NB4 (cell line): ENCODE measurements around the gene SEPTIN8.

Experiments used
- DNase-seq: peaks from one replicate; pipeline ENCODE4 v3.0.0; 2010; ENCODE audit warnings: low read depth
- H3K4me3 ChIP-seq: one replicate; pipeline ENCODE4 v1.5.1; 2011; ENCODE audit warnings: mild to moderate bottlenecking, low read depth, low read length, moderate library complexity
- CTCF ChIP-seq: IDR thresholded peaks from one replicate; pipeline ENCODE4 v1.5.1; 2012; ENCODE audit warnings: low read depth, low read length
- MAX ChIP-seq: IDR thresholded peaks from 2 replicates; pipeline ENCODE4 v1.6.1; 2011; ENCODE audit warnings: low read depth, low read length
- MYC ChIP-seq: IDR thresholded peaks from 2 replicates; pipeline ENCODE4 v1.6.1; 2011; ENCODE audit warnings: low read depth, low read length
- POLR2A ChIP-seq: IDR thresholded peaks from 2 replicates; pipeline ENCODE4 v1.6.1; 2011; ENCODE audit warnings: mild to moderate bottlenecking; ENCODE audit not compliant: insufficient read length; ENCODE audit errors: extremely low read depth

The SEPTIN8 gene

GRCh38 chr5:132751971-132752580 lies 25.0 kb downstream of the SEPTIN8 start:
- no peak overlapping the region for H3K4me3 ChIP-seq
- DNase-seq = no peak
- TF ChIP-seq CTCF = no peak
- no peak for TF ChIP-seq POLR2A
- TF ChIP-seq MAX = no peak

GRCh38 chr5:132751444-132751843 lies 25.6 kb downstream of the SEPTIN8 start:
- TF ChIP-seq MAX (no peak), CTCF (no peak), POLR2A (no peak), MYC (no peak)
- H3K4me3 ChIP-seq = no peak overlapping the region
- DNase-seq = no peak

- no peak overlapping the region for H3K4me3 ChIP-seq
- no peak for DNase-seq
- TF ChIP-seq MAX (no peak), MYC (no peak), CTCF (no peak), POLR2A (no peak)
These were observed 26.4 kb downstream of the SEPTIN8 start for GRCh38 chr5:132750471-132751230.

GRCh38 chr5:132749506-132749905 lies 27.5 kb downstream of the SEPTIN8 start:
- H3K4me3 ChIP-seq = no peak overlapping the region
- no peak for DNase-seq
- TF ChIP-seq MYC (no peak), CTCF (no peak), MAX (no peak), POLR2A (no peak)

- TF ChIP-seq MAX = no peak
- no peak for TF ChIP-seq POLR2A
- no peak for TF ChIP-seq CTCF
- no peak for TF ChIP-seq MYC
- no peak overlapping the region for H3K4me3 ChIP-seq
- DNase-seq = no peak
These were observed 28.5 kb downstream of the SEPTIN8 start for GRCh38 chr5:132748522-132749000.
